CD4-positive, alpha-beta T cell (primary cell): ENCODE results near the gene TMEM89. TPM values are rescaled to one million over a fixed set of nuclear protein-coding genes. Genes with fewer than 3 reads are reported as not detected.
A peak's percentile ranks its signal among the peaks of the same experiment; 100 is the strongest.

ENCODE experiments used
- ATAC-seq: fragments of 200-7000 bp; cut with Tn5 transposase; one replicate; pipeline ENCODE4 v1.10.0; 2022; ENCODE audit warnings: mild to moderate bottlenecking; ENCODE audit not compliant: poor library complexity
- CTCF ChIA-PET: fragments of 350-600 bp; sonication (Branson Sonifier 250); formaldehyde crosslinking; loops from one replicate; lab custom pipeline; 2021; ENCODE audit warnings: antibody characterized with exemption, inconsistent platforms; lab: Charles Lee
- POLR2A ChIA-PET: fragments of 350-600 bp; sonication (Branson Sonifier 250); formaldehyde crosslinking; loops from one replicate; lab custom pipeline; 2021; ENCODE audit warnings: antibody characterized with exemption, inconsistent platforms; lab: Charles Lee
- DNase-seq, 14 experiments: peaks; one replicate each; pipeline ENCODE4 v3.0.0-alpha.2; 2013 to 2020; ENCODE audit warnings: mixed read lengths in 2 of 14
- H3K27ac ChIP-seq, 2 donors: one replicate each; pipeline versions ENCODE4 v1.5.1 to v1.7.0; 2013; ENCODE audit warnings: low read length in 2 of 2, low read depth in 1 of 2, mild to moderate bottlenecking in 1 of 2
- H3K27me3 ChIP-seq, 2 experiments: 1 replicate in 1 of 2; 2 replicates in 1 of 2; pipeline versions ENCODE4 v1.6.1 to v1.7.0; 2013; ENCODE audit warnings: low read length in 2 of 2, control low read depth in 1 of 2, mild to moderate bottlenecking in 1 of 2, moderate library complexity in 1 of 2; ENCODE audit not compliant: insufficient read depth in 2 of 2, control insufficient read depth in 1 of 2
- H3K36me3 ChIP-seq: one replicate; pipeline ENCODE4 v1.6.1; 2013; ENCODE audit warnings: low read length, control low read depth; ENCODE audit not compliant: insufficient read depth
- H3K4me1 ChIP-seq: one replicate; pipeline ENCODE4 v1.6.1; 2013; ENCODE audit warnings: low read length, control low read depth; ENCODE audit not compliant: insufficient read depth
- H3K4me3 ChIP-seq: one replicate; pipeline ENCODE4 v1.5.1; 2013; ENCODE audit warnings: mild to moderate bottlenecking, low read length, moderate library complexity
- H3K9me3 ChIP-seq, 2 experiments: 1 replicate in 1 of 2; 2 replicates in 1 of 2; pipeline versions ENCODE4 v1.6.1 to v1.7.0; 2013; ENCODE audit warnings: low read length in 2 of 2, mild to moderate bottlenecking in 2 of 2, control low read depth in 1 of 2, moderate library complexity in 1 of 2; ENCODE audit not compliant: control insufficient read depth in 1 of 2, insufficient read depth in 1 of 2
- H3K27ac Mint-ChIP-seq: one replicate; pipeline ENCODE4 v1.8.0; 2020; ENCODE audit warnings: mixed read lengths
- H3K27me3 Mint-ChIP-seq: one replicate; pipeline ENCODE4 v1.8.0; 2021; ENCODE audit warnings: mixed read lengths
- H3K36me3 Mint-ChIP-seq: one replicate; pipeline ENCODE4 v1.8.0; 2021; ENCODE audit warnings: low read depth, mixed read lengths
- H3K4me1 Mint-ChIP-seq: one replicate; pipeline ENCODE4 v1.8.0; 2021; ENCODE audit warnings: low read depth, mixed read lengths
- H3K4me3 Mint-ChIP-seq: one replicate; pipeline ENCODE4 v1.8.0; 2020; ENCODE audit warnings: mild to moderate bottlenecking, mixed read lengths
- H3K9me3 Mint-ChIP-seq: one replicate; pipeline ENCODE4 v1.8.0; 2020; ENCODE audit warnings: mixed read lengths
- intact Hi-C, 2 experiments: fragments of 100-400 bp; cut with DNase I in 1 of 2; cut with micrococcal nuclease in 1 of 2; formaldehyde crosslinking; loops; one replicate each; pipeline versions ENCODE4 v1.15.1 to v1.9.0; 2023 to 2025; cut with DNase I, micrococcal nuclease
- total RNA-seq, 174 experiments: library from RNA in 2 of 174; stranded (reverse) in 2 of 174; gene quantifications; one replicate each; pipeline ENCODE4 v1.2.3 and lab custom pipeline; 2021 to 2026
- TF ChIP-seq, protein P1 (sequence below): fragments of 200-600 bp; IDR thresholded peaks from one replicate; pipeline ENCODE4 v1.8.0; 2022; ENCODE audit warnings: antibody characterized with exemption, mild to moderate bottlenecking

The TMEM89 gene
- total RNA-seq, 2 experiments from 2014 or later, result not detected

DNA sequence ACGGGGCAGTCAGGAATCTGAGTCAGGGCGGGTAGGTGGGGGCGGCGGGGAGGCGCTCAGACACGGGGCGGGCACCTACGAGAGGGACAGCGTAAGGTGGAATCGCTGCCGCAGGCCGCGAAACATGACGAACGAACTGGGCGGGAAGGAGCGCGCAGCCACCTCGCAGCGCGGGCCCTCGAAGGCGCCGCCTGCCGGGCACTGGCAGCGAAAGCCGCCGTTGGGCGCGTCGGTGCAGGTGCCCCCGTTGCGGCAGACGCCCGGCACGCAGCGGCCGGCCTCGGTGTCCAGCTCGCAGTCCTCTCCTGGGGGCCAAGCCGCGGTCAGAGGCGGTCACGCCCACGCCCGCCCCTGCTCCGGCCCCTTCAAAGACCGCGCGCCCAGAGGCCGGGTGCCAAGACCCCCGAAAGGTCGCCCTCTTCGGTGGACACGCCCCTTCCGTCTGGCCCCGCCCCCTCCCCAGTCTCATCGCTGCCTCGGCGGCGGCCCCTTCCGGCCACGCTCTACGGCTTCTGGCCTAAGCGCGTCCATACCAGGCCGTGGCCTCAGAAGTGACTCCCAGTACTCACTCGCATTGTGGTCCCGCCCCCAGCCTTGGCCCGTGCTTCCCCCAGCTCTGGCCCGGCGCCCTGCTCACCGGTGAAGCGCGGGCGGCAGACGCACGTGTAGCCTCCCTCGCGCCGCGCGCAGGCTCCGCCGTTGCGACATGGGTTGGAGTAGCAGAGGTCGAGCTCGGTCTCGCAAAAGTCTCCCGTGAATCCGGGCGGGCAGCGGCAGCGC is 34.7 kb upstream of the TMEM89 start:
- H3K36me3 Mint-ChIP-seq, result no peaks in the 10 kb centered on the region
- peaks cover 27% of the 10 kb centered on the region for H3K27me3 Mint-ChIP-seq
- H3K4me3 Mint-ChIP-seq, result peak overlapping the region; percentile 82
- Histone ChIP-seq H3K36me3 (no peaks in the 10 kb centered on the region), H3K27me3 (peaks cover 12 to 14% of the 10 kb centered on the region in 2 experiments), H3K9me3 (peaks cover 0 to 12% of the 10 kb centered on the region in 2 experiments), H3K4me1 (peaks cover 26% of the 10 kb centered on the region), H3K4me3 (peak overlapping the region; percentile 53), H3K27ac (peak overlapping the region in 1 of 2 donors; percentile 54)
- intact Hi-C loops, result loop anchor here (1.0 to 10.0 kb wide), 6 partner anchors 21 to 255 kb away; partner anchors contain the start of genes IP6K2 (in 1 of the 2), PFKFB4 (in 1 of the 2), SLC26A6 (in 1 of the 2) and UQCRC1 (in 1 of the 2)
- peak overlapping the region; percentile 81 for H3K27ac Mint-ChIP-seq
- ChIA-PET POLR2A (interaction anchor here (0.6 to 1.4 kb wide), 3 partner anchors 22 to 749 kb away, joined by 3 to 6 read pairs (median 3); partner anchors contain the start of genes NCKIPSD and SLC26A6), CTCF (interaction anchor here (0.5 to 1.8 kb wide), 3 partner anchors 22 to 208 kb away, joined by 3 to 5 read pairs (median 5); partner anchors contain the start of gene IP6K2)
- TF ChIP-seq, protein P1, sequence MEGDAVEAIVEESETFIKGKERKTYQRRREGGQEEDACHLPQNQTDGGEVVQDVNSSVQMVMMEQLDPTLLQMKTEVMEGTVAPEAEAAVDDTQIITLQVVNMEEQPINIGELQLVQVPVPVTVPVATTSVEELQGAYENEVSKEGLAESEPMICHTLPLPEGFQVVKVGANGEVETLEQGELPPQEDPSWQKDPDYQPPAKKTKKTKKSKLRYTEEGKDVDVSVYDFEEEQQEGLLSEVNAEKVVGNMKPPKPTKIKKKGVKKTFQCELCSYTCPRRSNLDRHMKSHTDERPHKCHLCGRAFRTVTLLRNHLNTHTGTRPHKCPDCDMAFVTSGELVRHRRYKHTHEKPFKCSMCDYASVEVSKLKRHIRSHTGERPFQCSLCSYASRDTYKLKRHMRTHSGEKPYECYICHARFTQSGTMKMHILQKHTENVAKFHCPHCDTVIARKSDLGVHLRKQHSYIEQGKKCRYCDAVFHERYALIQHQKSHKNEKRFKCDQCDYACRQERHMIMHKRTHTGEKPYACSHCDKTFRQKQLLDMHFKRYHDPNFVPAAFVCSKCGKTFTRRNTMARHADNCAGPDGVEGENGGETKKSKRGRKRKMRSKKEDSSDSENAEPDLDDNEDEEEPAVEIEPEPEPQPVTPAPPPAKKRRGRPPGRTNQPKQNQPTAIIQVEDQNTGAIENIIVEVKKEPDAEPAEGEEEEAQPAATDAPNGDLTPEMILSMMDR, result peak; percentile 73
- H3K4me1 Mint-ChIP-seq, result peaks cover 16% of the 10 kb centered on the region
- DNase-seq (peak; percentile 68 to 94 (median 80)), ATAC-seq (peak; percentile 85)
- no peaks in the 10 kb centered on the region for H3K9me3 Mint-ChIP-seq

DNA sequence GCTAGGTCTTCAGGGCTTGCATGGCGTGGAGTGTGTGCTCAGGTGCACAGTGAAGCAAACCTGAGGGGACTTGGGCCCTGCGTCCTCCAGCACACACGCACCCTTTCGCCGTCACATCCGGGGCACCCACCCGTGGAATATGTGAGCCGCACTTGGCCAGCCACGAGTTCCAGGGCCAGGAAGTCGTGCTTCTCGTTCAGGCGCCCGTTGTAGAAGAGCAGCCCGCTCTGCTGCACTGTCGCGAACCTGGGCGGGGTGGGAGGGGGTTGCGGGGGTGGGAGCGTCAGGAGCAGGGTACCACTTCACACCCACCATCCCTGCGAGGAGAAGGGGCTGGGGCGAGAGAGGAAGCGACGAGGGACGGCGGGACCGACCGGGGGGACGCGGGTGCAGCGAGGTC is 34.0 kb upstream of the TMEM89 start:
- Histone ChIP-seq H3K27me3 (peaks cover 7 to 8% of the 10 kb centered on the region in 2 experiments), H3K4me1 (peaks cover 20% of the 10 kb centered on the region), H3K36me3 (no peaks in the 10 kb centered on the region), H3K9me3 (peaks cover 0 to 6% of the 10 kb centered on the region in 2 experiments), H3K4me3 (peak overlapping the region; percentile 53), H3K27ac (no peak overlapping the region)
- TF ChIP-seq, protein P1, result no peak
- DNase-seq (peak; percentile 22 to 84 (median 47)), ATAC-seq (peak; percentile 47)
- no peaks in the 10 kb centered on the region for H3K9me3 Mint-ChIP-seq
- H3K27ac Mint-ChIP-seq, result peak overlapping the region; percentile 81
- H3K4me1 Mint-ChIP-seq, result peaks cover 16% of the 10 kb centered on the region
- intact Hi-C loops, result loop anchor here (1.0 to 10.0 kb wide), 7 partner anchors 19 to 254 kb away; partner anchors contain the start of genes IP6K2 (in 1 of the 2), PFKFB4 (in 1 of the 2), SLC26A6 (in 1 of the 2) and UQCRC1 (in 1 of the 2)
- ChIA-PET CTCF (interaction anchor here (1.8 kb wide), 1 partner anchor 22 kb away, joined by 5 read pairs; no protein-coding TSS in a partner anchor), POLR2A (no interaction called here)
- H3K4me3 Mint-ChIP-seq, result peak overlapping the region; percentile 81
- H3K36me3 Mint-ChIP-seq, result no peaks in the 10 kb centered on the region
- peaks cover 25% of the 10 kb centered on the region for H3K27me3 Mint-ChIP-seq

- TF ChIP-seq, protein P1, result no peak
- Histone ChIP-seq H3K36me3 (no peaks in the 10 kb centered on the region), H3K27ac (no peak overlapping the region), H3K9me3 (peaks cover 0 to under 1% of the 10 kb centered on the region in 2 experiments), H3K27me3 (peaks cover 2 to 6% of the 10 kb centered on the region in 2 experiments), H3K4me1 (peaks cover 20% of the 10 kb centered on the region), H3K4me3 (no peak overlapping the region)
- intact Hi-C loops, result loop anchor here in 1 of 2 experiments (2.0 to 10.0 kb wide), 3 partner anchors 18 to 190 kb away; partner anchors contain the start of gene PFKFB4
- Mint-ChIP-seq H3K27me3 (peaks cover 19% of the 10 kb centered on the region), H3K4me3 (peak overlapping the region; percentile 81), H3K4me1 (peaks cover 16% of the 10 kb centered on the region), H3K36me3 (no peaks in the 10 kb centered on the region), H3K27ac (peak overlapping the region; percentile 81), H3K9me3 (no peaks in the 10 kb centered on the region)
- DNase-seq, result no peak
- ATAC-seq, result no peak
- POLR2A ChIA-PET, result interaction anchor here (0.9 kb wide), 1 partner anchor 20 kb away, joined by 3 read pairs; the partner anchor contains the start of gene SLC26A6
- CTCF ChIA-PET, result no interaction called here
Observed at GRCh38 chr3:48655063-48655462, 33.5 kb upstream of the TMEM89 start.
